ENCODE measurements around the gene MEGF11. TPM values are rescaled to one million over a fixed set of nuclear protein-coding genes. Genes with fewer than 3 reads are reported as not detected.

MEGF11 gene
- total RNA-seq, 1 experiment from 2014 or later, result 0.03 TPM

DNA sequence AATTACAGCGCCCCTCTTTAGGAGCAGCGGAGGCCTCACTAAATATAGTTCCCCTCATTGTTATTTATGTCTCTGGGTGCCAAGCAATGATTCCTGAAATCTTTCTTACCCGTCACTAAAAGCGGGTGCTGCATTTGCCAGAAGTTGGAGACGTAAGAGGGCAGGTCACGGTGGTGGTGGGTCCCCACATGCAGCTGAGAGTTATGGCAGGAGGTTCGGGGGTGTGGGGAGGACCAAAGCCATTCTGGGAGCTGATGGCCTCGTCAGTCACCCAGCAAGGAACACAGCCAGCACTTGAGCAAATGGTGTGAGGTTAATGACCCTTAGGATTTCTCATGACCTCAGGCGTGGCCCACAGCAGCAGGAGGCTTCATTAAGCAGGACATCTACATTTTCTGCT lies 255.1 kb downstream of the MEGF11 start:
- H3K36me3 ChIP-seq, result no peaks in the 10 kb centered on the region
- peaks cover 18% of the 10 kb centered on the region for H3K27me3 ChIP-seq (replicated peaks)
- H3K27ac ChIP-seq, result no peak overlapping the region
- H3K4me1 ChIP-seq (replicated peaks), result no peaks in the 10 kb centered on the region
- no peak overlapping the region for H3K4me3 ChIP-seq
- H3K9me3 ChIP-seq (replicated peaks), result no peaks in the 10 kb centered on the region
- DNase-seq (ENCODE audit: low read depth in 1 of 2, low spot score in 2 of 2), result no peak

DNA sequence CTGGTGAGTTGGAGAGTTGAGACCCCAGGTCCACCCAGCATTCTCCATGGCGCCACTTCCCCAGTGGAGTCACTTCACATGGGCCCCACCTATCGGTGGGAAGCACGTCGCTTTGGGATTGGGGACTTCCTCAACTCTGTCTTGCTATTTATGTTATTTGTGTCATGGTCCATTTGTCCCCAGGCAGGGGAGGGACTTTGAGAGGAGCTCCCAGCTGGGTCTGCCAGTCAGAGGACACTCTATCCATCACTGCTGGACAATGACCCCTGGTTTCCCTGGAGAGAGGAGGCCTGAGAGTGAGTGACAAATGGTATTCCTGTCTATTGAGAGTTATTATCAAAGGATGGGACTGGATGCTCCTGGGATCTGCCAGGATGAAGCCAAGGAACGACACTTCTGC lies 256.6 kb downstream of the MEGF11 start:
- Histone ChIP-seq H3K4me1 (replicated peaks) (no peaks in the 10 kb centered on the region), H3K4me3 (no peak overlapping the region), H3K27me3 (replicated peaks) (peaks cover 32% of the 10 kb centered on the region), H3K9me3 (replicated peaks) (no peaks in the 10 kb centered on the region), H3K27ac (no peak overlapping the region), H3K36me3 (no peaks in the 10 kb centered on the region)
- no peak for DNase-seq (ENCODE audit: low read depth in 1 of 2, low spot score in 2 of 2)

DNA sequence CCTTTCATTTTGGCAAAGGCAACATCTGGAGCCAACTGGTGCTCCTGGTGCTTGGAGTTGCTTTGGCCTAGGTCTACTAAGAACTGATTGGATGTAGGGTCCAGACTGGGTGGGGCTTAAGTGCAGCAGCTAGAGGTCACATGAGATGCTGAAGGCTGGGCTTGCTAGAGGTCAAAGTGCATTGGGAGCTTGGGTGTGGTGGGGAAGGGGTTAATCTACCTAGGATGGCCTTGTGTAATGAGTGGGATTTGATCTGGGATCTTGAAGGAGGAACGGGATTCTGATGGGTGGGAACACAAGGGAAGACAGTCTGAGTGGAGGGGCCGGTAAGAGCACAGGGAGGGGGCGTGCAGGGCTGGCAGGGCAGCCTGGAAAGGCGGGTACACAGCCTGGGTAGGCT lies 258.7 kb downstream of the MEGF11 start:
- Histone ChIP-seq H3K4me1 (replicated peaks) (no peaks in the 10 kb centered on the region), H3K4me3 (no peak overlapping the region), H3K36me3 (no peaks in the 10 kb centered on the region), H3K27ac (no peak overlapping the region), H3K27me3 (replicated peaks) (peaks cover 53% of the 10 kb centered on the region), H3K9me3 (replicated peaks) (no peaks in the 10 kb centered on the region)
- DNase-seq (ENCODE audit: low read depth in 1 of 2, low spot score in 2 of 2), result no peak

DNA sequence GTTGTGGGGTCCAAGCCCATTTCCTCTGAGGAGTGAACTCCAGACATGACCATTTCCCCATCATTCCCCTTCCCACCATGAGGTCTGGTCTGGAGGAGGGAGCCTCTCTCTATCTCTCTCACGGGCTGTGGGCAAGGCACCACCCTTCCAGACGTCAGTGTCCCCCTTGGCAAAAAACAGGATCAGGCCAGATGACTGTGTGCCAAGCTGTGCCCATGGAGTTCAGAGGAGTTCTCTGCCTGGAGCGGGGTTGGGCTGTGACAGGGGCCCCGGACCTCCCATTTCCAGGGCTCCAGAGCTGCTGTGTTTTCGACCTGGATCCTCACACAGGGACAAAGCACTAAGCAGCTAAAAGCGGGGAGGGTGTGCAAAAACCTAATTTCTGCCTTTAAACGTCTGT lies 259.8 kb downstream of the MEGF11 start:
- H3K9me3 ChIP-seq (replicated peaks), result no peaks in the 10 kb centered on the region
- no peak overlapping the region for H3K27ac ChIP-seq
- no peak for DNase-seq (ENCODE audit: low read depth in 1 of 2, low spot score in 2 of 2)
- peaks cover 54% of the 10 kb centered on the region for H3K27me3 ChIP-seq (replicated peaks)
- H3K4me1 ChIP-seq (replicated peaks), result no peaks in the 10 kb centered on the region
- no peak overlapping the region for H3K4me3 ChIP-seq
- H3K36me3 ChIP-seq, result no peaks in the 10 kb centered on the region

- no peak for DNase-seq (ENCODE audit: low read depth in 1 of 2, low spot score in 2 of 2)
- H3K9me3 ChIP-seq (replicated peaks), result no peaks in the 10 kb centered on the region
- no peaks in the 10 kb centered on the region for H3K4me1 ChIP-seq (replicated peaks)
- H3K27ac ChIP-seq, result no peak overlapping the region
- H3K36me3 ChIP-seq, result no peaks in the 10 kb centered on the region
- peaks cover 54% of the 10 kb centered on the region for H3K27me3 ChIP-seq (replicated peaks)
- H3K4me3 ChIP-seq, result no peak overlapping the region
These were observed 260.3 kb downstream of the MEGF11 start for GRCh38 chr15:65993236-65993635.

DNA sequence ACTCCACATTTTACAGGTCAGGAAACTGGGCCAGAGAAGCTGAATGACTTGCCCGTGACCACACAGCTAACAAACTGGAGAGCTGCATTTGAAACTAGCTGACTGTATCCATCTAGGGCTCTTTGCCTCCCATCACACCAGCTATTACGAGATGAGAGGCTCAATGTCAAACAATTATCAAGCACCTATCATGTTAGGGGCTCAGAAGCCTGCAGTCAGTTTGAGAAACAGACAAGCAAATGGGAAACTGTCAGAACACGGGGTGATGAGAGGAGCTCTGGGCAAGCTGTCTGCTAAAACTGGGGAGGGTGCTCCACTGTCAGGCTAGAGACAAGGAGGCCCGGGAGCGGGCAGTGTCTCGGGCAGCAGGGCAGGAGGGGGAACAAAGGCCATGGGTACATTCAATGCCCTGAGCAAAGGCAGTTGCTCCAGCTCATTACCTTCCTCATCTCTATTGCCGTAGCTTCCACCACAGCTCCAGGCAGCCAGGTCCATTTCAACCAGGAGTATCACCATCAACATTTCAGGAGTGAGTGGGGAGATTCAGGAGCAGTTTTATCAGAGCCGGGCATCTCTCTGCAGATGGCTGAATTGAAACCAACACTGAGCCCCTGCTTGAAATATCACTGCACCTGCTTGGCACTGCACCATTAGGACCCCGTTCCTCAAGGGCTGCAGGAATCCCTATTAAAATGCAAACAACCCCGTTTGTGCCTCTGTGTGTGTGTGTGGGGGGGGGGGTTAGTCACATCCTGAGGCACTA lies 261.6 kb downstream of the MEGF11 start:
- Histone ChIP-seq H3K27ac (no peak overlapping the region), H3K4me3 (no peak overlapping the region), H3K4me1 (replicated peaks) (no peaks in the 10 kb centered on the region), H3K9me3 (replicated peaks) (no peaks in the 10 kb centered on the region), H3K27me3 (replicated peaks) (peaks cover 54% of the 10 kb centered on the region), H3K36me3 (no peaks in the 10 kb centered on the region)
- DNase-seq (ENCODE audit: low read depth in 1 of 2, low spot score in 2 of 2), result no peak

DNA sequence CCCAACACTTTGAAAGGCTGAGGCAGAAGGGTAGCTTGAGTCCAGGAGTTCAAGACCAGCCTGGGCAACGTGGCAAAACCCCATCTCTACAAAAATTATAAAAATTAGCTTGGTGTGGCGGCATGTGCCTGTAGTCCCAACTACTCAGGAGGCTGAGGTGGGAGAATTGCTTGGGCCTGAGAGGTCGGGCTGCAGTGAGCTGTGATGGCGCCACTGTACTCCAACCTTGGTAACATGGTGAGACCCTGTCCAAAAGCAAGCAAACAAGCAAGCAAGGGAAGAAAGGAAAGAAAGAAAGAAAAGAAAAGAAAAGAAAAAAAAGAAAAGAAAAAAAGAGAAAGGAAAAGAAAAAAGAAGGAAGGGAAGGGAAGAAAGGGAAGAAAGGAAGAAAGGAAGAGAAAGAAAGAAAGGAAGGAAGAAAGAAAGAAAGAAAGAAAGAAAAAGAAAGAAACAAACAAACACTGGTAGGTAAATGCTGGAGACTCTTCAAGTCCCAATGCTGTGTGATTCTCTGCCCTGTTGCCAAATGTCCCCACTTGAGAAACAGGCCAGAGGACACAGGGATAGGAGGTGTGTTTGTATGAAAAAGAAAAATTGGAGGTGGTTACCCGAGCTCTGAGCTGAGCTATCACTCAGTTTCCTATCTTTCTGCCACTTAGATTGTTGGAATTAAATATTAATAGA lies 263.1 kb downstream of the MEGF11 start:
- Histone ChIP-seq H3K36me3 (no peaks in the 10 kb centered on the region), H3K4me1 (replicated peaks) (no peaks in the 10 kb centered on the region), H3K27ac (no peak overlapping the region), H3K9me3 (replicated peaks) (no peaks in the 10 kb centered on the region), H3K4me3 (no peak overlapping the region), H3K27me3 (replicated peaks) (peaks cover 65% of the 10 kb centered on the region)
- no peak for DNase-seq (ENCODE audit: low read depth in 1 of 2, low spot score in 2 of 2)

DNA sequence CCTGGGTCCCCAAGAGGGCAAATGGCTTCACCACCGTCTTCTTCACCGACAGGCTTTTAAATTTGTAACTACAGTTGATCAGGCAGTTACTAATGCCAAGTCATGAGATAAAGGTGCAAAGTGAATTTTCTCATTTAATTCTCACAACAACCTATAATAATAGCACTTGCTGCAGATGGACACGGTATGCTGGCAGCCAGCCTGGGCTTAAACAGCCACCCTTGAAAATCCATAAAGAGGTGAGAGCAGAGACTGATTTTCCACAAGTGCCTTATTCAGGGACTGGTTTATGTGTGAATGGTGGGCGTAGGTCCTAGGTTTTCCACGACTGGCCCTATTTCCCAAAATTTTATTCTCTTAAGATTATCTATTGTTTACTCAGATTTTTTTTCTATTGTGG lies 266.4 kb downstream of the MEGF11 start:
- no peak for DNase-seq (ENCODE audit: low read depth in 1 of 2, low spot score in 2 of 2)
- Histone ChIP-seq H3K9me3 (replicated peaks) (no peaks in the 10 kb centered on the region), H3K4me3 (no peak overlapping the region), H3K4me1 (replicated peaks) (no peaks in the 10 kb centered on the region), H3K27me3 (replicated peaks) (peaks cover 64% of the 10 kb centered on the region), H3K27ac (no peak overlapping the region), H3K36me3 (no peaks in the 10 kb centered on the region)

DNA sequence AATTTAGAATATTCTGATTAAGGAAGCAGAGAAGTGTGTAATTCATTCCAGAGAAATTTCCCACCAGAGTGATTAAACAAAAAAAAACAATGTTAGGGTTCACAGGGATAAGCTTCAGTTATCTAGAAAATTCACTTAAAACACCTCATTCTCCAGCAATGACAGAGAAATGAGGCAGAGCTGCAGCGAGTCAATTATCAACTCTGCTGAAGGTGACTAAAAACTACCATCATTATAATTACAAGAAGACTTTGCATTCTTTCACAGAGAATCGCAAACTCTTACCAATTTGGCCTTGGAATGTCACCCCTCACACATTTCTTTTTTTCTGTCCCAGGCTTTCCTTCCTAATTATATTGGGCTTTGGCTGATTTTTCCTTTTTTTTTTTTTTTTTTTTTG lies 267.1 kb downstream of the MEGF11 start:
- no peak overlapping the region for H3K4me3 ChIP-seq
- H3K27ac ChIP-seq, result no peak overlapping the region
- H3K27me3 ChIP-seq (replicated peaks), result peaks cover 59% of the 10 kb centered on the region
- H3K9me3 ChIP-seq (replicated peaks), result no peaks in the 10 kb centered on the region
- DNase-seq (ENCODE audit: low read depth in 1 of 2, low spot score in 2 of 2), result no peak
- no peaks in the 10 kb centered on the region for H3K36me3 ChIP-seq
- H3K4me1 ChIP-seq (replicated peaks), result no peaks in the 10 kb centered on the region

DNA sequence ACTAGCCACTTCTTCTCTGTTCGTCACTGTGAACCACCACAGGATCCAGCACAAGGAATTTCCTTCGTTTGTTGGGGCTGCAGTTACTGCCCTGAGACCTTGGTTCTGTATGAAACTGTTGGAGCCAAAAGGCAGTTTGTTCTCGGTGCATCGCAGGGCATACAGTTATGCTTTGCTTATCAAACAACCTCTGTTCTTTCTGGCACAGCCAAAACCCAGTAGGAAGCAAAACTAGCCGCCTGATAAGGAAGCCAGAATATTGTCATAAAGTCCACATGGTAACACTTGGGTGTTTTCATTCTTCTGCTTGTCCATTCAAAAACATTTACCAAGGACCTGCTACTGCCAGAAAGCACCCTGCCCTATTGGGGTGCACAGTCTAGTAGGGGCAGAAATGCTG lies 268.2 kb downstream of the MEGF11 start:
- no peaks in the 10 kb centered on the region for H3K9me3 ChIP-seq (replicated peaks)
- no peak overlapping the region for H3K27ac ChIP-seq
- no peak overlapping the region for H3K4me3 ChIP-seq
- DNase-seq (ENCODE audit: low read depth in 1 of 2, low spot score in 2 of 2), result no peak
- H3K36me3 ChIP-seq, result no peaks in the 10 kb centered on the region
- H3K27me3 ChIP-seq (replicated peaks), result peaks cover 54% of the 10 kb centered on the region
- H3K4me1 ChIP-seq (replicated peaks), result no peaks in the 10 kb centered on the region

DNA sequence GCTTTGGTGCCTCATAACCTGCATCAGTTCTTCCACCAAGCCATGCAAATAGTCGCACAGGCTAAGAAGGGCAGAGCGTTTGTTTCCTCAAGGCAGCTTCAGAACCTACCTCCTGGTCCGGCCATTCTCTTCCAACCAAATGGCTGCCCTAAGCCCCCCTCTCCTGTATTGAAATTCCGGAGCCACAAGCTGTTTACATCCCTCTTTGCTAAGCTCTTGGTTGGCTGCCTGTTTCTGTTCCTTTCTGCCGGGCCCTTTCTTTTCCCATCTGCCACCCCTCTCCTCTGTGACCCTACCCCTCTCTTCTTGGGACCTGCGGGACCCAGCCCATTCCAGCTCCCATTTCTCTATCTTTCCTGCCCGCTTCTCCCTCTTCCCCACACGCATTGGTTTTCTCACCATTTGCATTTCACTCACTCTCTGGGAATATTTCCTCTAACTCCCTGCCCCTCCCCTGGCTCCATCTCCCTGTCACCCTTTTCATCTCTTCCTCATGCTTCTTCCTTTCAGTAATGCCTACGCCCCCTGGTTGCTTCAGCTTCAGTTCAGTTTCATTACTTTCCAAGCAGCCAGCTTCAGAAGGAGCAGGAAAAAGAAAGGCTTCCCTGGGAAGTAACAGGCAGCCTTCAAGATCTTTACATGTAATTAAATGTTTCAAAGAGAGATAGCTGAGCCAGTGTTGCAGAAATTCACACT lies 270.8 kb downstream of the MEGF11 start:
- H3K27ac ChIP-seq, result no peak overlapping the region
- H3K9me3 ChIP-seq (replicated peaks), result no peaks in the 10 kb centered on the region
- H3K27me3 ChIP-seq (replicated peaks), result peaks cover 48% of the 10 kb centered on the region
- no peak overlapping the region for H3K4me3 ChIP-seq
- no peaks in the 10 kb centered on the region for H3K36me3 ChIP-seq
- H3K4me1 ChIP-seq (replicated peaks), result no peaks in the 10 kb centered on the region
- no peak for DNase-seq (ENCODE audit: low read depth in 1 of 2, low spot score in 2 of 2)

DNA sequence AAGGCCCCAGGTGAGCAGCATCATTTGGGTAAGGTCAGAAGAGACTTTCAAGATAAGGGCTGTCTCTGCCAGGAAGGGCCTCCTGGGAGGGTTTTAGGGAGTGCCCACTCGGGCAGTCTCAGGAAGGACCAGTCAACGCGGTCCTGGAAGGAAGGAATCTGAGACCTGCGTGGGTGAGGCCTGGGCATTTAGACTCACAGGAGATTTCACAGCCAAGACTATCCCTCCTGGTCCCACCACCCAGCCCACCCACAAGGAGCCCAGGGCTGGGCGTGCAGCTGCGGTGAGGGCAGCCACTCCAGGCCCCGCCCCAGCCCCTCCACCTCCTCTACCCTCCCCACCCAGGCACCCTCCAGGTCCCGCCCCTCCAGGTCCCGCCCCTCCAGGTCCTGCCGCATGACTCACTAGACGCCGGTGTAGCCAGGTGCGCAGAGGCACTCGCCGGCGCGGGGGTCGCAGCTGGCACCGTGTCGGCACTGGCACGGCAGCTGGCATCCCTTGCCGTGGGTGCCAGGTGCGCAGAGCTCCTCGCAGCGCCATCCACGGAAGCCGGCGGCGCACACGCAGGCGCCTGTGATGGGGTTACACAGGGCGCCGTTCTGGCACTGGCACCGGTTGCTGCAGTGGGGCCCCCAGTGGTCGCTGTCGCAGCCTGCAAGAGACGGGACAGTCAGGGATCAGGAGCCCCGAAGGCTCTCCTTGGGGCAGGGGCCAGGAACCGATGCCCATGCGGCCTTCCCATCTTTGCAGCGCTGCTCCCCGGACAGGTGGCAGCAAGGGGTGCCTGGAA lies 271.5 kb downstream of the MEGF11 start:
- Histone ChIP-seq H3K27me3 (replicated peaks) (peaks cover 43% of the 10 kb centered on the region), H3K27ac (no peak overlapping the region), H3K9me3 (replicated peaks) (no peaks in the 10 kb centered on the region), H3K36me3 (no peaks in the 10 kb centered on the region), H3K4me1 (replicated peaks) (no peaks in the 10 kb centered on the region), H3K4me3 (no peak overlapping the region)
- no peak for DNase-seq (ENCODE audit: low read depth in 1 of 2, low spot score in 2 of 2)

DNA sequence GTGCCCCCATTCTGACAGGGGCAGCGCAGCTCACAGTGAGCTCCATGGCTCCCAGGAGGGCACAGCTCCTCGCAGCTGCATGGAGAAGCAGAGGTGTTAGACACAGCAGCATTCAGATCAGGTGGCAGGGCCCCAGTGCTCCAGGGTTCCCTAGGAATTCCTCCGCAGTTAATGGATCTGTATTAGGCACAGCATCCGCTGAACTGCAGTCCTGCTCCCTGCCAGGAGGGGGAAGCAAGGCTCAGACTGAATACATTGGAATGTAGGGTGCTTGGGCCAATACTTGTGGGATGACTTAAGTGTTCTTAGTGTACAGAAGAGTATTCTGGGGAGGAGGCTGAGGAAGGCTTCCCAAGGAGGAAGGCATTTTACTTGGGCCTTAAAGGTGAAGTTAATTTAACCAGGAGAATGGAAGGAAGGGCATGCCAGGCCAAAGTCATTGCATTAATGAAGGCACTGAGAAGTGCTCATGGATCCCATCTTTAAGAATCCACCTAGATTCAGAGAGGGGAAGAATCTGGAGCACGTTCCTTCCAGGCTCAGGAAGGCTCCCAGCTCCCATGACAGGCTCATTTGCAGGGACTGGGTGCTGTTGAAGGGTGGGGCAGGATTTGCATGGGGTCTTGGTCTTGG lies 272.6 kb downstream of the MEGF11 start:
- no peaks in the 10 kb centered on the region for H3K4me1 ChIP-seq (replicated peaks)
- no peaks in the 10 kb centered on the region for H3K36me3 ChIP-seq
- H3K27ac ChIP-seq, result no peak overlapping the region
- H3K27me3 ChIP-seq (replicated peaks), result peaks cover 36% of the 10 kb centered on the region
- DNase-seq (ENCODE audit: low read depth in 1 of 2, low spot score in 2 of 2), result peak; percentile 34 to 55
- no peaks in the 10 kb centered on the region for H3K9me3 ChIP-seq (replicated peaks)
- H3K4me3 ChIP-seq, result no peak overlapping the region

All from SJSA1 (cell line).